Measurements from ENCODE around the gene TP73. TPM values are rescaled to one million over a fixed set of nuclear protein-coding genes. Genes with fewer than 3 reads are reported as not detected.
A peak's percentile ranks its signal among the peaks of the same experiment; 100 is the strongest.

Gene TP73
- total RNA-seq, 1 donor from 2014 or later = not detected

DNA sequence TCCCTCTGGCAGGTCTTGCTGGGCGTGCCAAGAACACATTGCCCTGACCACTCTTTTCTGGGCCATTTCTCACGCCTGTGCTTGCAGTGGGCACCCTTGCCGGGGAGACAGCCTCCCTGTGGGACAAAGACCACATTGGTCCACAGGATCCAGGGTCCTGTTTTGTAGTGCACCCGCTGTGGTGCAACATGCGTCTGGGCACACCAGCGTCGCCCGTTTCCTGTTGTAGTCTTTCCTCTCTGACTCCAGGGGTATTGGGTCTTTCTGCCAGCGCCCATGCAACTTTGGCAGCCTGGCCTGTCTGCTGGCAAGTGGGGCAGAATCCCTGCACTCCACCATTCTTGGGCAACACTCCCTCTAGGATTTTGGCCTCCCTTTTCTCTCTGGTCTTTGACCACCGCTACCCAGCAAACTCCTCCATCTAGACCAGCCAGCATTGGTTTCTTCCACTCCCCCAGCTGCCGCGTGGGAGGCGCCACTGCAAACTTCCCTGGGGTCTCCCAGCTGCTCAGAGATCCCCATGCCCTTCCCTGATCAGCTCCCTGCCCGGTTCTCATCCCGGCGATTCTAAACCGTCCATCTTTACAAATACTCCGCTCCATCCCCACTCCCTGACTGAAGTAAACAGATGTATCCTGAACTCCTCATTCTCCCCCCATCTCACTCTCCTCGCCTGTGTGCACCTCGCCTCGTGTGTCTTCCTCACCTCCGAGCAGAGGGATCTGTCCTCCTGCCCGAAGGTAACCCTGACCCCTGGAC, 28.7 kb upstream of the TP73 start:
- Histone ChIP-seq H3K9me3 (no peaks in the 10 kb centered on the region), H3K36me3 (peaks cover 9 to 16% of the 10 kb centered on the region in 2 donors), H3K27ac (peak overlapping the region; percentile 28 to 45), H3K27me3 (no peaks in the 10 kb centered on the region), H3K4me3 (peak overlapping the region; percentile 67 to 97), H3K4me1 (peaks cover 11 to 18% of the 10 kb centered on the region in 2 donors)
- intact Hi-C loops (cut with DNase I) = loop anchor here (1.0 to 10.0 kb wide), 3 partner anchors 27 to 1211 kb away; partner anchors contain the start of genes PEX10, PRXL2B and WRAP73
- DNase-seq (ENCODE audit: low spot score in 2 of 2) = no peak
- TF ChIP-seq, protein P1, sequence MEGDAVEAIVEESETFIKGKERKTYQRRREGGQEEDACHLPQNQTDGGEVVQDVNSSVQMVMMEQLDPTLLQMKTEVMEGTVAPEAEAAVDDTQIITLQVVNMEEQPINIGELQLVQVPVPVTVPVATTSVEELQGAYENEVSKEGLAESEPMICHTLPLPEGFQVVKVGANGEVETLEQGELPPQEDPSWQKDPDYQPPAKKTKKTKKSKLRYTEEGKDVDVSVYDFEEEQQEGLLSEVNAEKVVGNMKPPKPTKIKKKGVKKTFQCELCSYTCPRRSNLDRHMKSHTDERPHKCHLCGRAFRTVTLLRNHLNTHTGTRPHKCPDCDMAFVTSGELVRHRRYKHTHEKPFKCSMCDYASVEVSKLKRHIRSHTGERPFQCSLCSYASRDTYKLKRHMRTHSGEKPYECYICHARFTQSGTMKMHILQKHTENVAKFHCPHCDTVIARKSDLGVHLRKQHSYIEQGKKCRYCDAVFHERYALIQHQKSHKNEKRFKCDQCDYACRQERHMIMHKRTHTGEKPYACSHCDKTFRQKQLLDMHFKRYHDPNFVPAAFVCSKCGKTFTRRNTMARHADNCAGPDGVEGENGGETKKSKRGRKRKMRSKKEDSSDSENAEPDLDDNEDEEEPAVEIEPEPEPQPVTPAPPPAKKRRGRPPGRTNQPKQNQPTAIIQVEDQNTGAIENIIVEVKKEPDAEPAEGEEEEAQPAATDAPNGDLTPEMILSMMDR (IDR thresholded peaks at IDR 0.05) = no peak

DNA sequence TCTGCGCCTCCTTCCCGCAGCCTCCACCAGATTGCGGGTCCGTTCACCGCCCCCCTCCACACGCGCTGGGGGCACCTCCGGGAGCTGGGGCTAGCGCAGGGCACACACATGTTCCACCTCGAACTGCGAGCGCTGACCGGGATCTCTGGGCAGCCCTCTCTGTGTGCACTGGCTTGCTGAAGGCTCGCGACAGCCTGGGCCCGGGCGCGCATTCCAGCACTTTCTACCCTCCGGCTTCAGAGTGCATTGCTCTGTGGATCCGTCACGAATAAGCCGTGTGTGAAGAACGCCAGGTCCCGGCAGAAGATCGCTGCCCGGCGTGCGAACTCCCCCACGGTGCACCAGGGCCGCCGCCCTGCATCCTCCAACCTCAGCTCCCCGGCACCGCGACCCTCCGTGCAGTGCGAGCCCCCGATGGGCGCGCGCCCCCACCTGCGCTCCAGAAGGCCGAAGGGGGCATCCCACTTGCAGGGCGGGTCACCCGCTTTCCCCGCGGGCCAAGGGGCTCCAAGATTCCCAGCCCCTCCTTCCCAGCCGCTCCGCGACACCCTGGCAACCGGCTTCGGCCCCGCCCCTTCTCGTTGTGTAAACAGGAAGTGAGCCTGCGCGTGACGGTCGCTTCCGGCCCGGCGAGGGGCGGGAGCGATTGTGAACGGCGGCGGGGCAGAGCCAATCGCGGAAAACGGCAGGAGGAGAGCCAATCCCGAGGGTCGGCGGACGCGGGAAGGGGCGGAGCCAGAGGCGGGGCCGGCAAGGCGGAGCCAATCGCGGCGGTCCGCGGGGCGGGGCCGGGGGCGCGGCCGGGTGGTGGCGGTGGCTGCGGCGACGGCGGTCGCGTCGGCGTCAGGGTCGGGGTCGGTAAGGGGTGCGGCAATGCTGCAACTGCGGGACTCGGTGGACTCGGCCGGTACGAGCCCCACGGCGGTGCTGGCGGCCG, 27.8 kb upstream of the TP73 start, which contains the start of gene TPRG1L:
Gene TPRG1L, plus strand, starts transcription at position 816 of the 937 bp plus-strand sequence. Its CDS starts 58 bp downstream, at position 874.
- Histone ChIP-seq H3K4me1 (peaks cover 11 to 15% of the 10 kb centered on the region in 2 donors), H3K27me3 (no peaks in the 10 kb centered on the region), H3K9me3 (no peaks in the 10 kb centered on the region), H3K36me3 (peaks cover 16 to 24% of the 10 kb centered on the region in 2 donors), H3K4me3 (peak within 1 kb of the TSS; percentile 67 to 97), H3K27ac (peak within 1 kb of the TSS; percentile 62 to 65)
- DNase-seq (ENCODE audit: low spot score in 2 of 2) = peak; percentile 88 to 99
- intact Hi-C loops (cut with DNase I) = loop anchor here (1.0 to 10.0 kb wide), 2 partner anchors 26 to 1040 kb away; partner anchors contain the start of genes PRXL2B and WRAP73
- TF ChIP-seq, protein P1 (IDR thresholded peaks at IDR 0.05) = no peak

DNA sequence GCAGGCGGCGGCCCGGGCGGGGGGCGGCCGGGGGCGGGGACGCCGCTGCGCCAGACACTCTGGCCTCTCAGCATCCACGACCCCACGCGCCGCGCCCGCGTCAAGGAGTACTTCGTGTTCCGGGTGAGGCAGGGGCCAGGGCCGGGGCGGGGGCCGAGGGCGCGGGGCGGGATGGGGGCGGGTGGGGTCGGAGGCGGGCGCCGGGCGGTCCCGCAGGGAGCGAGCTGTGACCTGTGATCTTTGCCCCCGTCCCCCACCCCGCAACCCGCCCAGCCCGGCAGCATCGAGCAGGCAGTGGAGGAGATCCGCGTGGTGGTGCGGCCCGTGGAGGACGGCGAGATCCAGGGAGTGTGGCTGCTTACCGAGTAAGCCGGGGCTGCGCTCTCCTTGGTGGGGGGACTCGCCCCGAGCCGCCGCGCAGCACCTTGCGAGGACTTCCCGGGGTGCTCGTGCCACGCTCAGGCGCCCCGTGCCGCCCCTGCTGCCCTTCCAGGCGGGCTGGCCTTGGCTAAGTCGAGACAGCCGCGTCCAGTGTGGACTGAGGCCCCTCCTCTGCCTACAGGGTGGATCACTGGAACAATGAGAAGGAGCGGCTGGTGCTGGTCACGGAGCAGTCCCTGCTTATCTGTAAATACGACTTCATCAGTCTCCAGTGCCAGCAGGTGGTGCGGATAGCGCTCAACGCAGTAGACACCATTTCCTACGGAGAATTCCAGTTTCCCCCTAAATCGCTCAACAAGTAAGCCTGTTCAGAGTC, 27.0 kb upstream of the TP73 start:
- H3K4me3 ChIP-seq = peak overlapping the region; percentile 67 to 97
- peaks cover 22 to 33% of the 10 kb centered on the region in 2 donors for H3K36me3 ChIP-seq
- no peak for DNase-seq (ENCODE audit: low spot score in 2 of 2)
- H3K4me1 ChIP-seq = peaks cover 11 to 15% of the 10 kb centered on the region in 2 donors
- H3K27me3 ChIP-seq = no peaks in the 10 kb centered on the region
- TF ChIP-seq, protein P1 (IDR thresholded peaks at IDR 0.05) = no peak
- peak overlapping the region; percentile 62 to 65 for H3K27ac ChIP-seq
- intact Hi-C loops (cut with DNase I) = loop anchor here (10.0 kb wide), 1 partner anchor 1041 kb away; the partner anchor contains the start of gene PRXL2B
- no peaks in the 10 kb centered on the region for H3K9me3 ChIP-seq

DNA sequence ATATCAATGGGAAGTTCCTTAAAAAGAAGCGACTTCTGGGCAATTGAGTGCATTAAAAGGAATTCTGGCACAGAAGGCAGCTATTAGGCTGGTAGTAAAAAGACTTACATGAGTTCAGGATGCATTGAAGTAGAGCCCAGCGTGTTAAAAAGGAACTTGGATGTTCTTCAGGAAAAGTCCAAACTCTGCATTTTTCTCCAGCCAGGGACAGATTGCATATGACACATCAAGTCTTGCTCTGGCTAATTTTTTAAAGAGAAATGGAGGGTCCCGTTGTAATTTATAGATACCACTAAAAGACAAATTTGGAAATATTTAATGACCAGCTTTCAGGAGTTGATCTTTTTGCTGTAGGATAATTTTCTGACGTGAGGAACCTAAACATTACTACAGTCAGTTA, 26.3 kb upstream of the TP73 start:
- H3K9me3 ChIP-seq = no peaks in the 10 kb centered on the region
- TF ChIP-seq, protein P1 (IDR thresholded peaks at IDR 0.05) = no peak
- H3K4me1 ChIP-seq = peaks cover 11 to 15% of the 10 kb centered on the region in 2 donors
- intact Hi-C loops (cut with DNase I) = loop anchor here (10.0 kb wide), 1 partner anchor 1041 kb away; the partner anchor contains the start of gene PRXL2B
- peak overlapping the region in 1 of 2 donors; percentile 97 for H3K4me3 ChIP-seq
- H3K27me3 ChIP-seq = no peaks in the 10 kb centered on the region
- no peak for DNase-seq (ENCODE audit: low spot score in 2 of 2)
- peak overlapping the region in 1 of 2 donors; percentile 62 for H3K27ac ChIP-seq
- peaks cover 26 to 36% of the 10 kb centered on the region in 2 donors for H3K36me3 ChIP-seq

All from ascending aorta (tissue), 2 donors.